Astrocyte of the cerebellum (primary cell): ENCODE data around the gene CERT1.
A peak's percentile ranks its signal among the peaks of the same experiment; 100 is the strongest.

ENCODE experiments used
- DNase-seq: peaks from one replicate; pipeline ENCODE4 v3.0.0-alpha.2; 2011; ENCODE audit warnings: low read depth
- H3K4me3 ChIP-seq: 2 replicates; pipeline ENCODE4 v1.5.1; 2011; ENCODE audit warnings: mild to moderate bottlenecking, low read depth, low read length, moderate library complexity
- CTCF ChIP-seq: IDR thresholded peaks from 2 replicates; pipeline ENCODE4 v1.5.1; 2012; ENCODE audit warnings: low read length, low read depth, moderate library complexity, mild to moderate bottlenecking; ENCODE audit errors: missing control alignments
- in situ Hi-C: cut with HindIII; loops from 2 replicates; pipeline ENCODE4 v1.10.0; 2017; ENCODE audit warnings: low sequenced_read_pairs

The CERT1 gene

GRCh38 chr5:75348241-75348640, 163.2 kb downstream of the CERT1 start:
- no peak for DNase-seq
- TF ChIP-seq CTCF, result no peak
- in situ Hi-C loops, result no loop called here
- no peak overlapping the region for H3K4me3 ChIP-seq

GRCh38 chr5:75342836-75343235, 168.6 kb downstream of the CERT1 start:
- in situ Hi-C loops, result no loop called here
- TF ChIP-seq CTCF, result no peak
- no peak overlapping the region for H3K4me3 ChIP-seq
- DNase-seq, result no peak

GRCh38 chr5:75341934-75342333, 169.5 kb downstream of the CERT1 start:
- H3K4me3 ChIP-seq, result no peak overlapping the region
- in situ Hi-C loops, result no loop called here
- TF ChIP-seq CTCF, result no peak

GRCh38 chr5:75340714-75341478, 170.5 kb downstream of the CERT1 start:
- no peak for DNase-seq
- no peak for TF ChIP-seq CTCF
- no peak overlapping the region for H3K4me3 ChIP-seq
- in situ Hi-C loops, result no loop called here

More at GRCh38 chr5:75341934-75342333, 169.5 kb downstream of the CERT1 start:
- no peak for DNase-seq

- H3K4me3 ChIP-seq, result peak overlapping the region; percentile 92
- in situ Hi-C loops, result no loop called here
- TF ChIP-seq CTCF, result no peak
These were observed 173.0 kb downstream of the CERT1 start for GRCh38 chr5:75338408-75338807.

GRCh38 chr5:75337366-75338021, 173.9 kb downstream of the CERT1 start:
- in situ Hi-C loops, result no loop called here
- H3K4me3 ChIP-seq, result peak overlapping the region; percentile 92
- no peak for DNase-seq
- TF ChIP-seq CTCF, result no peak

More at GRCh38 chr5:75338408-75338807, 173.0 kb downstream of the CERT1 start:
- no peak for DNase-seq
